Cardiac muscle cell (in vitro differentiated cells and primary cell): ENCODE data around the gene KDM4C. TPM values are rescaled to one million over a fixed set of nuclear protein-coding genes. Genes with fewer than 3 reads are reported as not detected.

Experiments
- DNase-seq, 2 donors: peaks; one replicate each; pipeline versions ENCODE4 v3.0.0 to v3.0.0-alpha.2; 2010 to 2017; ENCODE audit warnings: low read depth in 1 of 2, low spot score in 1 of 2
- H3K27ac ChIP-seq: fragments of 200-600 bp; sonication (generic); 2 replicates; pipeline ENCODE4 v1.5.1; 2016
- H3K27me3 ChIP-seq: fragments of 200-600 bp; sonication (generic); 2 replicates; pipeline ENCODE4 v1.6.0; 2016; ENCODE audit warnings: control low read depth
- H3K36me3 ChIP-seq: fragments of 200-600 bp; sonication (generic); 2 replicates; pipeline ENCODE4 v1.5.1; 2016; ENCODE audit warnings: control low read depth
- H3K4me1 ChIP-seq: fragments of 200-600 bp; sonication (generic); 2 replicates; pipeline ENCODE4 v1.8.1; 2017; ENCODE audit warnings: low read depth, mild to moderate bottlenecking, mixed run types
- H3K4me3 ChIP-seq: fragments of 200-600 bp; sonication (generic); 2 replicates; pipeline ENCODE4 v1.5.1; 2016; ENCODE audit warnings: mild to moderate bottlenecking
- H3K9me3 ChIP-seq: fragments of 200-600 bp; sonication (generic); 2 replicates; pipeline ENCODE4 v1.5.1; 2017; ENCODE audit warnings: low read depth, mild to moderate bottlenecking, control low read depth
- CTCF ChIP-seq: IDR thresholded peaks from 2 replicates; pipeline ENCODE4 v1.5.1; 2012; ENCODE audit warnings: low read depth, mild to moderate bottlenecking, low read length
- polyA plus RNA-seq: library from polyadenylated mRNA; unstranded; fragments of >200 nt; fragmentation: Nextera tagmentation; extraction: Ambion mirVana; gene quantifications from 2 replicates; pipeline ENCODE4 v1.2.1, GENCODE V29; 2016
- total RNA-seq: library from RNA; depleted of rRNA; stranded (reverse); fragments of >200 nt; gene quantifications from 2 replicates; pipeline ENCODE4 v1.2.3, GENCODE V29; 2016

KDM4C gene
- total and polyA plus RNA-seq, 2 experiments from 2014 or later = 15.1 to 32.0 TPM

- no peaks in the 10 kb centered on the region for H3K4me1 ChIP-seq
- H3K4me3 ChIP-seq = no peak overlapping the region
- H3K36me3 ChIP-seq = no peaks in the 10 kb centered on the region
- H3K9me3 ChIP-seq = no peaks in the 10 kb centered on the region
- TF ChIP-seq CTCF = no peak
- no peaks in the 10 kb centered on the region for H3K27me3 ChIP-seq
- DNase-seq = no peak
- H3K27ac ChIP-seq = no peak overlapping the region
Observed at GRCh38 chr9:6816581-6816980, 58.8 kb downstream of the KDM4C start.

GRCh38 chr9:6818292-6818922, 60.6 kb downstream of the KDM4C start:
- H3K27me3 ChIP-seq = no peaks in the 10 kb centered on the region

GRCh38 chr9:6819112-6819511, 61.3 kb downstream of the KDM4C start:
- no peak overlapping the region for H3K4me3 ChIP-seq
- no peak for DNase-seq
- H3K36me3 ChIP-seq = no peaks in the 10 kb centered on the region
- H3K4me1 ChIP-seq = peaks cover 4% of the 10 kb centered on the region
- no peaks in the 10 kb centered on the region for H3K9me3 ChIP-seq
- TF ChIP-seq CTCF = no peak
- H3K27ac ChIP-seq = no peak overlapping the region
- no peaks in the 10 kb centered on the region for H3K27me3 ChIP-seq

More at GRCh38 chr9:6818292-6818922, 60.6 kb downstream of the KDM4C start:
- no peak for DNase-seq
- no peak overlapping the region for H3K27ac ChIP-seq
- peaks cover 4% of the 10 kb centered on the region for H3K4me1 ChIP-seq
- no peaks in the 10 kb centered on the region for H3K9me3 ChIP-seq
- no peaks in the 10 kb centered on the region for H3K36me3 ChIP-seq
- TF ChIP-seq CTCF = no peak
- H3K4me3 ChIP-seq = no peak overlapping the region

GRCh38 chr9:6819529-6819928, 61.8 kb downstream of the KDM4C start:
- DNase-seq = no peak
- Histone ChIP-seq H3K36me3 (no peaks in the 10 kb centered on the region), H3K27ac (no peak overlapping the region), H3K4me3 (no peak overlapping the region), H3K9me3 (no peaks in the 10 kb centered on the region), H3K27me3 (no peaks in the 10 kb centered on the region), H3K4me1 (peaks cover 4% of the 10 kb centered on the region)
- no peak for TF ChIP-seq CTCF

- H3K27ac ChIP-seq = no peak overlapping the region
Observed at GRCh38 chr9:6822696-6823095, 64.9 kb downstream of the KDM4C start.

More at GRCh38 chr9:6822696-6823095, 64.9 kb downstream of the KDM4C start:
- Histone ChIP-seq H3K9me3 (no peaks in the 10 kb centered on the region), H3K36me3 (no peaks in the 10 kb centered on the region), H3K27me3 (no peaks in the 10 kb centered on the region), H3K4me1 (peaks cover 4% of the 10 kb centered on the region), H3K4me3 (no peak overlapping the region)
- DNase-seq = no peak
- no peak for TF ChIP-seq CTCF
